Esophagus squamous epithelium (tissue), 5 donors: ENCODE results near the gene TSGA10. TPM values are rescaled to one million over a fixed set of nuclear protein-coding genes. Genes with fewer than 3 reads are reported as not detected.
"Not testable (repeated sequence)": the region's sequence is repeated elsewhere in the genome, so short reads cannot be mapped to it uniquely, and the experiment has no call there.

Experiments used
- DNase-seq: peaks from one replicate; lab custom pipeline; 2025; lab: John Stamatoyannopoulos, UW
- H3K27ac ChIP-seq, 4 donors: fragments of 200-600 bp; sonication (generic); one replicate each; pipeline ENCODE4 v1.5.1; 2016 to 2019; ENCODE audit warnings: mild to moderate bottlenecking in 1 of 4
- H3K27me3 ChIP-seq, 4 donors: fragments of 200-600 bp; sonication (generic); 1 replicate in 3 of 4; 2 replicates in 1 of 4; pipeline versions ENCODE4 v1.5.1 to v1.6.0; 2017 to 2021; ENCODE audit warnings: antibody characterized with exemption in 1 of 4
- H3K36me3 ChIP-seq, 3 donors: fragments of 200-600 bp; sonication (generic); one replicate each; pipeline ENCODE4 v1.5.1; 2016 to 2019
- H3K4me1 ChIP-seq, 3 donors: fragments of 200-600 bp; sonication (generic); one replicate each; pipeline ENCODE4 v1.5.1; 2017 to 2019
- H3K4me3 ChIP-seq, 4 donors: fragments of 200-600 bp; sonication (generic); 1 replicate in 3 of 4; 2 replicates in 1 of 4; pipeline ENCODE4 v1.5.1; 2016 to 2019; ENCODE audit warnings: mild to moderate bottlenecking in 2 of 4, moderate library complexity in 1 of 4
- H3K9me3 ChIP-seq, 3 donors: fragments of 200-600 bp; sonication (generic); one replicate each; pipeline ENCODE4 v1.5.1; 2016 to 2019
- CTCF ChIP-seq, 6 experiments: fragments of 450-650 bp in 4 of 6; fragments of 200-600 bp in 2 of 6; sonication (generic) in 2 of 6; IDR thresholded peaks; one replicate each; pipeline ENCODE4 v1.5.1; 2016 to 2019; ENCODE audit warnings: antibody characterized with exemption in 6 of 6, mild to moderate bottlenecking in 4 of 6, moderate library complexity in 4 of 6
- POLR2A ChIP-seq, 4 donors: fragments of 450-650 bp; IDR thresholded peaks; one replicate each; pipeline ENCODE4 v1.6.1; 2017; ENCODE audit warnings: antibody characterized with exemption in 4 of 4, mild to moderate bottlenecking in 4 of 4, moderate library complexity in 3 of 4
- WGBS, 2 donors: methylation state at CpG; one replicate each; pipeline ENCODE4 v1.1.5; 2018; 5-methylcytosine and 5-hydroxymethylcytosine counted together
- intact Hi-C: fragments of 100-400 bp; cut with DNase I; formaldehyde crosslinking; loops from one replicate; pipeline ENCODE4 v1.15.0; 2022
- total RNA-seq, 4 donors: library from RNA; depleted of rRNA; stranded (reverse); fragments of >200 nt; gene quantifications; one replicate each; pipeline ENCODE4 v1.1.0, GENCODE V29; 2016
- donor health status: DM: yes; HTN: yes; CAD: no.

TSGA10 gene
- total RNA-seq, 4 donors from 2014 or later, result 2.3 to 12.1 (median 4.8) TPM

- WGBS, 2 donors, result 84 to 88% methylated on average over 5 to 9 of the region's 10 CpGs
- Histone ChIP-seq H3K9me3 (no peaks in the 10 kb centered on the region), H3K27me3 (no peaks in the 10 kb centered on the region), H3K36me3 (no peaks in the 10 kb centered on the region), H3K27ac (no peak overlapping the region), H3K4me1 (no peaks in the 10 kb centered on the region), H3K4me3 (no peak overlapping the region)
- intact Hi-C loops, result no loop called here
- no peak for DNase-seq
- TF ChIP-seq CTCF (IDR thresholded peaks at IDR 0.05) (no peak), POLR2A (IDR thresholded peaks at IDR 0.05) (no peak)
Measured at GRCh38 chr2:99000708-99001107, 154.0 kb downstream of the TSGA10 start.

- DNase-seq, H3K4me1 ChIP-seq, H3K27me3 ChIP-seq, H3K9me3 ChIP-seq, H3K27ac ChIP-seq, H3K36me3 ChIP-seq, H3K4me3 ChIP-seq, intact Hi-C loops: not testable (repeated sequence)
- no CpG with 5 or more reads among the region's 28 CpGs for WGBS, 2 donors
Measured at GRCh38 chr2:98988695-98989094, 166.0 kb downstream of the TSGA10 start.

GRCh38 chr2:98985905-98986666 is 168.7 kb downstream of the TSGA10 start:
- Histone ChIP-seq H3K27ac (no peak overlapping the region), H3K4me3 (no peak overlapping the region), H3K27me3 (no peaks in the 10 kb centered on the region), H3K36me3 (no peaks in the 10 kb centered on the region), H3K9me3 (no peaks in the 10 kb centered on the region), H3K4me1 (no peaks in the 10 kb centered on the region)
- DNase-seq, result no peak
- 59 to 82% methylated on average over 2 of the region's 2 CpGs for WGBS, 2 donors
- intact Hi-C loops, result no loop called here
- TF ChIP-seq CTCF (IDR thresholded peaks at IDR 0.05), result no peak
- TF ChIP-seq POLR2A (IDR thresholded peaks at IDR 0.05), result no peak

- Histone ChIP-seq H3K36me3 (no peaks in the 10 kb centered on the region), H3K27ac (no peak overlapping the region), H3K9me3 (peaks cover 0 to 20% (median 10%) of the 10 kb centered on the region in 3 donors), H3K27me3 (no peaks in the 10 kb centered on the region), H3K4me1 (no peaks in the 10 kb centered on the region), H3K4me3 (no peak overlapping the region)
- 66 to 71% methylated on average over 2 of the region's 2 CpGs for WGBS, 2 donors
- no peak for DNase-seq
- intact Hi-C loops, result no loop called here
- TF ChIP-seq CTCF (IDR thresholded peaks at IDR 0.05) (no peak), POLR2A (IDR thresholded peaks at IDR 0.05) (no peak)
Measured at GRCh38 chr2:98975611-98976010, 179.1 kb downstream of the TSGA10 start.

GRCh38 chr2:98972582-98973167 is 182.1 kb downstream of the TSGA10 start:
- no peaks in the 10 kb centered on the region for H3K4me1 ChIP-seq
- no peak overlapping the region for H3K27ac ChIP-seq
- no peaks in the 10 kb centered on the region for H3K27me3 ChIP-seq
- 88 to 92% methylated on average over 1 of the region's 1 CpG for WGBS, 2 donors
- DNase-seq, result no peak
- H3K36me3 ChIP-seq, result no peaks in the 10 kb centered on the region
- no peak overlapping the region for H3K4me3 ChIP-seq
- intact Hi-C loops, result no loop called here
- H3K9me3 ChIP-seq, result peaks cover 0 to 25% (median 17%) of the 10 kb centered on the region in 3 donors
- TF ChIP-seq POLR2A (IDR thresholded peaks at IDR 0.05) (no peak), CTCF (IDR thresholded peaks at IDR 0.05) (no peak)
